Gastrocnemius medialis (tissue), 4 donors: Measurements from ENCODE around the gene SPOUT1.

Source experiments
- POLR2A ChIP-seq, 2 donors: fragments of 450-650 bp; IDR thresholded peaks; one replicate each; pipeline ENCODE4 v1.6.1; 2017; ENCODE audit warnings: antibody characterized with exemption in 2 of 2, mild to moderate bottlenecking in 2 of 2, moderate library complexity in 2 of 2
- TF ChIP-seq, protein P1 (sequence below), 5 experiments: fragments of 450-650 bp in 3 of 5; fragments of 200-600 bp in 2 of 5; sonication (generic) in 2 of 5; IDR thresholded peaks in 4 of 5; conservative IDR thresholded peaks in 1 of 5; 1 replicate in 4 of 5; 2 replicates in 1 of 5; pipeline ENCODE4 v1.5.1; 2016 to 2019; ENCODE audit warnings: antibody characterized with exemption in 5 of 5, mild to moderate bottlenecking in 3 of 5, moderate library complexity in 3 of 5

DNA sequence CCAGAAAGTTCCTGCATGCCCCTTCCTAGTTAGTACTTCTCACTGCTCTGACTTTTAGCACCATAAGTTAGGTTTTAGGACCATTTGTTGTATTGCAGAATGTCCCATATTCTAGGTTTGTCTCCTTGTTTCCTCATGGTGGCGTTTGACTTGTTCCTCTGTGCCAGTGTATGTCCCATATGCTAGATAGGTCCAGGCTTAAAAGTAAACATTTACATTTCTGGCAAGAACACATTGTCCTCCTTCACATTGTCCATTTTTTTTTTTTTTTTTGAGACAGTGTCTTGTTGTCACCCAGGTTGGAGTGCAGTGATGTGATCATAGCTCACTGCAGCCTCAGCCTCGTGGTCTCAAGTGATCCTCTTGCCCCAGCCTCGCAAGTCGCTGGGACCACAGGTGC lies 27.1 kb downstream of the SPOUT1 start:
- TF ChIP-seq, protein P1, sequence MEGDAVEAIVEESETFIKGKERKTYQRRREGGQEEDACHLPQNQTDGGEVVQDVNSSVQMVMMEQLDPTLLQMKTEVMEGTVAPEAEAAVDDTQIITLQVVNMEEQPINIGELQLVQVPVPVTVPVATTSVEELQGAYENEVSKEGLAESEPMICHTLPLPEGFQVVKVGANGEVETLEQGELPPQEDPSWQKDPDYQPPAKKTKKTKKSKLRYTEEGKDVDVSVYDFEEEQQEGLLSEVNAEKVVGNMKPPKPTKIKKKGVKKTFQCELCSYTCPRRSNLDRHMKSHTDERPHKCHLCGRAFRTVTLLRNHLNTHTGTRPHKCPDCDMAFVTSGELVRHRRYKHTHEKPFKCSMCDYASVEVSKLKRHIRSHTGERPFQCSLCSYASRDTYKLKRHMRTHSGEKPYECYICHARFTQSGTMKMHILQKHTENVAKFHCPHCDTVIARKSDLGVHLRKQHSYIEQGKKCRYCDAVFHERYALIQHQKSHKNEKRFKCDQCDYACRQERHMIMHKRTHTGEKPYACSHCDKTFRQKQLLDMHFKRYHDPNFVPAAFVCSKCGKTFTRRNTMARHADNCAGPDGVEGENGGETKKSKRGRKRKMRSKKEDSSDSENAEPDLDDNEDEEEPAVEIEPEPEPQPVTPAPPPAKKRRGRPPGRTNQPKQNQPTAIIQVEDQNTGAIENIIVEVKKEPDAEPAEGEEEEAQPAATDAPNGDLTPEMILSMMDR (IDR thresholded peaks at IDR 0.05 in 4 of 5, conservative IDR thresholded peaks at IDR 0.05 in 1 of 5): no peak
- no peak for TF ChIP-seq POLR2A (IDR thresholded peaks at IDR 0.05)
